Ishikawa (cell line): ENCODE results near the gene OXLD1.

ENCODE experiments used
- CEBPB ChIP-seq: IDR thresholded peaks from 2 replicates; pipeline ENCODE4 v1.6.1; 2012
- CREB1 ChIP-seq: IDR thresholded peaks from 2 replicates; pipeline ENCODE4 v1.6.1; 2012; ENCODE audit warnings: low read depth
- EGR1 ChIP-seq: IDR thresholded peaks from 2 replicates; pipeline ENCODE4 v1.6.1; 2012
- EP300 ChIP-seq: IDR thresholded peaks from 2 replicates; pipeline ENCODE4 v1.6.1; 2012; ENCODE audit warnings: borderline replicate concordance
- FOXM1 ChIP-seq: IDR thresholded peaks from 2 replicates; pipeline ENCODE4 v1.6.1; 2012; ENCODE audit warnings: low read depth, borderline replicate concordance
- NFIC ChIP-seq: IDR thresholded peaks from 2 replicates; pipeline ENCODE4 v1.6.1; 2012
- RAD21 ChIP-seq: IDR thresholded peaks from 2 replicates; pipeline ENCODE4 v1.6.1; 2012; ENCODE audit warnings: low read depth
- TAF1 ChIP-seq: IDR thresholded peaks from 2 replicates; pipeline ENCODE4 v1.6.1; 2012; ENCODE audit warnings: low read depth, mild to moderate bottlenecking
- TCF12 ChIP-seq: IDR thresholded peaks from 2 replicates; pipeline ENCODE4 v1.6.1; 2012; ENCODE audit warnings: low read depth
- TEAD4 ChIP-seq: IDR thresholded peaks from 2 replicates; pipeline ENCODE4 v1.6.1; 2012
- YY1 ChIP-seq: IDR thresholded peaks from 2 replicates; pipeline ENCODE4 v1.6.1; 2012; ENCODE audit warnings: low read depth
- ZBTB7A ChIP-seq: IDR thresholded peaks from 2 replicates; pipeline ENCODE4 v1.6.1; 2012; ENCODE audit warnings: low read depth
- TF ChIP-seq, protein P1 (sequence below): IDR thresholded peaks from 2 replicates; pipeline ENCODE4 v1.6.1; 2012
- TF ChIP-seq, protein P2 (sequence below): IDR thresholded peaks from 2 replicates; pipeline ENCODE4 v1.6.1; 2012
- TF ChIP-seq, protein P3 (sequence below): IDR thresholded peaks from 2 replicates; pipeline ENCODE4 v1.6.1; 2012; ENCODE audit warnings: low read depth, mild to moderate bottlenecking

Gene OXLD1

DNA sequence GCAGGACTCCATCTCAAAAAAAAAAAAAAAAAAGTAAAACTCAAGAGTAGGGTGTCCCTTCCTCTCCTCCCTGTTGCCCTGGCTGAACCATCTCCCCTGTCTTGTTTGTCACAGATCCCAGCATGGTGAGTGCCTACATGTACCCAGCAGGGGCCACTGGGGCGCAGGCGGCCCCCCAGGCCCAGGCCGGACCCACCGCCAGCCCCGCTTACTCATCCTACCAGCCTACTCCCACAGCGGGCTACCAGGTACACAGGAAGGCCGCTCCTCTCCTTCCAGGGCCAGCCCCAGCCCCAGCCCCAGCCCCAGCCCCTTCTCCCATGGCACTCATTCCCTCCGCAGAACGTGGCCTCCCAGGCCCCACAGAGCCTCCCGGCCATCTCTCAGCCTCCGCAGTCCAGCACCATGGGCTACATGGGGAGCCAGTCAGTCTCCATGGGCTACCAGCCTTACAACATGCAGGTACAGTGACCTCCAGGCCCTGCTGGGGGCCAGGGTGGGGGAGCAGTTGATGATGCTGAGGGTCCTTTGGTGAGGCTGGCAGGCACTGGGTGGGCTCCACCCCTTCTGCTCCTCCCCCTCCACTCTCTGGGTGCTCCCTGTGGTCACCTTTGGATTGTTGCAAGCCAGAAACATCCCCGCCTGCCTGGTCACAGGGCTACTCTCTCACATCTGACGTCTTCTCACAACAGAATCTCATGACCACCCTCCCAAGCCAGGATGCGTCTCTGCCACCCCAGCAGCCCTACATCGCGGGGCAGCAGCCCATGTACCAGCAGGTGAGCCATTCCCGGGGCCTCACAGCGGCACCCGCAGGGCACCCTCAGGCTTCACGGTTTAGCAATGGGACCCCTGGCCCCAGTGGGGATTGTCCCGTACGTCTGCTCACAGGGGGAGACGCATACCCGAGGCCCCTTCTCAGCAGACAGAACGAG is 34.2 kb upstream of the OXLD1 start:
- TF ChIP-seq RAD21 (no peak), EP300 (no peak), TEAD4 (no peak), ZBTB7A (no peak), NFIC (no peak), EGR1 (no peak), CREB1 (no peak), TCF12 (no peak), YY1 (no peak)
- TF ChIP-seq, protein P1, sequence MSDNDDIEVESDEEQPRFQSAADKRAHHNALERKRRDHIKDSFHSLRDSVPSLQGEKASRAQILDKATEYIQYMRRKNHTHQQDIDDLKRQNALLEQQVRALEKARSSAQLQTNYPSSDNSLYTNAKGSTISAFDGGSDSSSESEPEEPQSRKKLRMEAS = no peak
- TF ChIP-seq, protein P2, sequence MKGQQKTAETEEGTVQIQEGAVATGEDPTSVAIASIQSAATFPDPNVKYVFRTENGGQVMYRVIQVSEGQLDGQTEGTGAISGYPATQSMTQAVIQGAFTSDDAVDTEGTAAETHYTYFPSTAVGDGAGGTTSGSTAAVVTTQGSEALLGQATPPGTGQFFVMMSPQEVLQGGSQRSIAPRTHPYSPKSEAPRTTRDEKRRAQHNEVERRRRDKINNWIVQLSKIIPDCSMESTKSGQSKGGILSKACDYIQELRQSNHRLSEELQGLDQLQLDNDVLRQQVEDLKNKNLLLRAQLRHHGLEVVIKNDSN = no peak

DNA sequence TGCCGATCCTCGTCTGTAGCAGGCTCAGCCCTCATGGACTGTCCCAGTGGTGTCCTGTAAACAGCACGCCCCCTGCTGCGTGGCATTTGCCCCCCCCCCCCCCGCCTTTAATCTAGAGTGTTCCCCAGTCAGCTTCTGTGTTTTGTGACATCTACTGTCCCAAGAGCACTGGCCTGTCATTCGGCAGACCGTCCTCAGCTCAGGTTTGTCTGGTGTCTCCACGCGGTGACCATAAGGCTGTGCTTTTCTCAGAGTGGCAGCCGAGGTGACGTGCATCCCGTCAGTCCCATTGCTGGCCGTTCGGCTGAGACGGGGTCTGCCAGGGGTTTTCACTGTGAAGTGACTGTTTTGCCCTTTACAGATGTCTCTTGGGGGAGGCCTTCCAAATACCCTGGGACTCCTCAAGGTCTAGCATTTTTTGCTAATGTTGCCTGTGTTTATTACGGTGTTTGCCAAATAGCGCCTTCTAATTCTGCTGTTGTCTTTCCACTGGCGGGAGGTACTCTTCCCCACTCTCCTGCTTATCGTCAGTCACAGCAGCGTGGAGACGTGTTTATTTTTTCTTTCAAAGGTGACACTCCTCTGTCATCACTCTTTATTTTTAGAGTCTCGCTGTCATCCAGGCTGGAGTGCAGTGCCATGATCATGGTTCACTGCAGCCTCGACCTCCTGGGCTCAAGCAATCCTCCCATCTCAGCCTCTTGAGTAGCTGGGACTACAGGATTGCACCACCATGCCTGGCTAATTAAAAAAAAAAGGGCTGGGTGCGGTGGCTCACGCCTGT is 31.0 kb upstream of the OXLD1 start:
- TF ChIP-seq ZBTB7A = no peak
- TF ChIP-seq TAF1 = no peak
- TF ChIP-seq, protein P1 = no peak
- TF ChIP-seq CREB1 = no peak
- no peak for TF ChIP-seq RAD21
- TF ChIP-seq, protein P2 = no peak
- TF ChIP-seq FOXM1 = no peak
- TF ChIP-seq YY1 = no peak
- TF ChIP-seq CEBPB = no peak

DNA sequence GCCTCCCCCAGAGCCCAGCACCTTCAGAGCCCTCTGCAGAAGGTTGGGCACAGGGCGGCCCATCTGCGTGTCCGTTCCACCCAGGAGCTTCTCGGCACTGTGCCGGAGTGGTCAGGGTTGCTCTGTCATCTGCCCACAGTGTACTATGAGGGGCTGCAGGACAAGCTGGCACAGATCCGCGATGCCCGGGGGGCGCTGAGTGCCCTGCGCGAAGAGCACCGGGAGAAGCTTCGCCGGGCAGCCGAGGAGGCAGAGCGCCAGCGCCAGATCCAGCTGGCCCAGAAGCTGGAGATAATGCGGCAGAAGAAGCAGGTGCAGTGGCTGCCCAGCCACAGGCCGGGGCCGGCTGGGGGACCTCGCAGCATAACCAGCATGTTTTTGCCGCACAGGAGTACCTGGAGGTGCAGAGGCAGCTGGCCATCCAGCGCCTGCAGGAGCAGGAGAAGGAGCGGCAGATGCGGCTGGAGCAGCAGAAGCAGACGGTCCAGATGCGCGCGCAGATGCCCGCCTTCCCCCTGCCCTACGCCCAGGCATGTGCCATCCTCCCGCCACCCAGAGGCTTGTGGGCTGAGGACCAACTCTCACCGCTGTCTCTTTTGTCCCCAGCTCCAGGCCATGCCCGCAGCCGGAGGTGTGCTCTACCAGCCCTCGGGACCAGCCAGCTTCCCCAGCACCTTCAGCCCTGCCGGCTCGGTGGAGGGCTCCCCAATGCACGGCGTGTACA is 30.0 kb upstream of the OXLD1 start:
- no peak for TF ChIP-seq NFIC
- no peak for TF ChIP-seq CEBPB
- no peak for TF ChIP-seq FOXM1
- no peak for TF ChIP-seq CREB1
- no peak for TF ChIP-seq TEAD4
- TF ChIP-seq, protein P3, sequence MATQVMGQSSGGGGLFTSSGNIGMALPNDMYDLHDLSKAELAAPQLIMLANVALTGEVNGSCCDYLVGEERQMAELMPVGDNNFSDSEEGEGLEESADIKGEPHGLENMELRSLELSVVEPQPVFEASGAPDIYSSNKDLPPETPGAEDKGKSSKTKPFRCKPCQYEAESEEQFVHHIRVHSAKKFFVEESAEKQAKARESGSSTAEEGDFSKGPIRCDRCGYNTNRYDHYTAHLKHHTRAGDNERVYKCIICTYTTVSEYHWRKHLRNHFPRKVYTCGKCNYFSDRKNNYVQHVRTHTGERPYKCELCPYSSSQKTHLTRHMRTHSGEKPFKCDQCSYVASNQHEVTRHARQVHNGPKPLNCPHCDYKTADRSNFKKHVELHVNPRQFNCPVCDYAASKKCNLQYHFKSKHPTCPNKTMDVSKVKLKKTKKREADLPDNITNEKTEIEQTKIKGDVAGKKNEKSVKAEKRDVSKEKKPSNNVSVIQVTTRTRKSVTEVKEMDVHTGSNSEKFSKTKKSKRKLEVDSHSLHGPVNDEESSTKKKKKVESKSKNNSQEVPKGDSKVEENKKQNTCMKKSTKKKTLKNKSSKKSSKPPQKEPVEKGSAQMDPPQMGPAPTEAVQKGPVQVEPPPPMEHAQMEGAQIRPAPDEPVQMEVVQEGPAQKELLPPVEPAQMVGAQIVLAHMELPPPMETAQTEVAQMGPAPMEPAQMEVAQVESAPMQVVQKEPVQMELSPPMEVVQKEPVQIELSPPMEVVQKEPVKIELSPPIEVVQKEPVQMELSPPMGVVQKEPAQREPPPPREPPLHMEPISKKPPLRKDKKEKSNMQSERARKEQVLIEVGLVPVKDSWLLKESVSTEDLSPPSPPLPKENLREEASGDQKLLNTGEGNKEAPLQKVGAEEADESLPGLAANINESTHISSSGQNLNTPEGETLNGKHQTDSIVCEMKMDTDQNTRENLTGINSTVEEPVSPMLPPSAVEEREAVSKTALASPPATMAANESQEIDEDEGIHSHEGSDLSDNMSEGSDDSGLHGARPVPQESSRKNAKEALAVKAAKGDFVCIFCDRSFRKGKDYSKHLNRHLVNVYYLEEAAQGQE = no peak
- TF ChIP-seq YY1 = no peak
- TF ChIP-seq, protein P1 = no peak
- no peak for TF ChIP-seq EP300
- TF ChIP-seq, protein P2 = no peak
- no peak for TF ChIP-seq TAF1
- no peak for TF ChIP-seq EGR1
- TF ChIP-seq TCF12 = no peak
- no peak for TF ChIP-seq RAD21

DNA sequence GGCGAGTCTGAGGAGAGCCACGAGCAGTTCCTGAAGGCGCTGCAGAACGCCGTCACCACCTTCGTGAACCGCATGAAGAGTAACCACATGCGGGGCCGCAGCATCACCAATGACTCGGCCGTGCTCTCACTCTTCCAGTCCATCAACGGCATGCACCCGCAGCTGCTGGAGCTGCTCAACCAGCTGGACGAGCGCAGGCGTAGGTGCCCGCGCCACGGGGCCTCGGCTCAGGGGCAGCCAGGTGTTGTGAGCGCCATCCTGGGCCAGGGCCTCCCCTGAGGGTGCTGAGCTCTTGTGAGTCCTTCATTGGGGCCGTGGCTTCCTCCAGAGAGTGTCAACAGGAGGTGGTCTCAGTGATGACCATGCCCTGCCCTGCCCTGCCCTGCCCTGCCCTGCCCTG is 29.4 kb upstream of the OXLD1 start:
- TF ChIP-seq RAD21 = no peak
- no peak for TF ChIP-seq CREB1
- no peak for TF ChIP-seq FOXM1
- TF ChIP-seq TEAD4 = no peak
- no peak for TF ChIP-seq TAF1

DNA sequence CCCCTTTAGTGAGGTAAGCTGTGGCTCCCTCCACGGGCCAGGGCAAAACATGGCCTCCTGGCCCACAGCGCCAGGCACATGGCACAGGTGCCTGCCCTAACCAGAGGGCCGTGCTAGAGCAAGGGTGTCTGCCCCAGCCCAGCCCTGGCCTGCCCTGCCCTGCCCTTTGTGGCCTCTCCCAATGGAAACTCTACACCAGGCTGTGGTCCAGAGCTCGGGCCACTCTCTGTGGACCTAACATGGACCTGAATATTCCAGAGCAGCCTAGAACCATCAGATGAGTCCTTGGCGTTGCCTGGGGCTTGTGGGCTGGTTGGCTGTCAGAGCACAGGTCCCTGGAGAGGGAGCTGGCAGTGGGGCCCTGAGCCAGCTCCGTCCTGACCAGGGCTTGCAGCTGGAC is 28.8 kb upstream of the OXLD1 start:
- TF ChIP-seq, protein P2 = no peak
- TF ChIP-seq EP300 = no peak
- no peak for TF ChIP-seq CEBPB
- no peak for TF ChIP-seq NFIC
- no peak for TF ChIP-seq CREB1
- no peak for TF ChIP-seq FOXM1
- TF ChIP-seq TCF12 = no peak
- TF ChIP-seq TAF1 = no peak
- TF ChIP-seq EGR1 = no peak
- TF ChIP-seq TEAD4 = no peak
